HepG2 (cell line): ENCODE results near the gene AFF2. TPM values are rescaled to one million over a fixed set of nuclear protein-coding genes. Genes with fewer than 3 reads are reported as not detected.

Experiments used
- ATAC-seq: fragments of 200-7000 bp; cut with Tn5 transposase; 3 replicates; pipeline ENCODE4 v1.9.1; 2020; ENCODE audit warnings: mild to moderate bottlenecking, moderate library complexity
- BruUV-seq: library from RNA; stranded (reverse); fragments of 400-500 nt; replicated peaks from 2 replicates; lab custom pipeline; 2021; lab: Mats Ljungman, UMichigan
- CTCF ChIA-PET: fragments of 300-600 bp; formaldehyde crosslinking; extraction: SDS; loops from one replicate; lab custom pipeline; 2021; ENCODE audit warnings: low total read pairs, inconsistent platforms, low intra/inter-chr PET ratio; lab: Yijun Ruan, JAX
- POLR2A ChIA-PET: fragments of 350-600 bp; sonication (Branson Sonifier 250); formaldehyde crosslinking; loops from one replicate; lab custom pipeline; 2020; ENCODE audit warnings: antibody characterized with exemption, inconsistent platforms; lab: Yijun Ruan, JAX
- DNase-seq: peaks from one replicate; pipeline ENCODE4 v3.0.0-alpha.2; 2015; ENCODE audit warnings: low spot score
- FAIRE-seq: peaks from 3 replicates; lab custom pipeline; 2011; peaks lifted over from hg19 to GRCh38; lab: Jason Lieb, UNC
- H2AFZ ChIP-seq: one replicate; pipeline ENCODE4 v1.6.1; 2011; ENCODE audit warnings: low read length, inconsistent platforms
- H3K27ac ChIP-seq: fragments of 300-600 bp; 3 replicates; pipeline ENCODE4 v1.8.0; 2011; ENCODE audit warnings: mixed run types, mild to moderate bottlenecking, mixed read lengths, low read length, inconsistent platforms; ENCODE audit not compliant: insufficient read depth; ENCODE audit errors: extremely low read length
- H3K27me3 ChIP-seq, 2 experiments: fragments of 200-600 bp in 1 of 2; 2 replicates in 1 of 2; 3 replicates in 1 of 2; pipeline versions ENCODE4 v1.6.0 to v1.8.0; 2011; ENCODE audit warnings: low read length in 2 of 2, mild to moderate bottlenecking in 2 of 2, moderate library complexity in 2 of 2, inconsistent platforms in 1 of 2; ENCODE audit not compliant: insufficient read depth in 2 of 2, control insufficient read depth in 1 of 2
- H3K36me3 ChIP-seq, 2 experiments: fragments of 200-600 bp in 1 of 2; replicated peaks in 1 of 2; 2 replicates in 1 of 2; 3 replicates in 1 of 2; pipeline versions ENCODE4 v1.5.1 to v1.8.0; 2011; ENCODE audit warnings: low read length in 2 of 2, inconsistent platforms in 1 of 2; ENCODE audit not compliant: insufficient read depth in 2 of 2, control insufficient read depth in 1 of 2
- H3K4me1 ChIP-seq: 2 replicates; pipeline ENCODE4 v1.5.1; 2012; ENCODE audit warnings: low read length, inconsistent platforms; ENCODE audit not compliant: insufficient read depth
- H3K4me2 ChIP-seq: 2 replicates; pipeline ENCODE4 v1.6.0; 2011; ENCODE audit warnings: low read depth, low read length, inconsistent platforms
- H3K4me3 ChIP-seq, 3 experiments: fragments of 200-600 bp in 1 of 3; sonication (generic), shearing (Covaris generic) in 1 of 3; replicated peaks in 1 of 3; 2 replicates each; pipeline ENCODE4 v1.5.1; 2011 to 2016; ENCODE audit warnings: low read length in 3 of 3, inconsistent platforms in 2 of 3, low read depth in 2 of 3, mild to moderate bottlenecking in 2 of 3, control low read depth in 1 of 3, mixed read lengths in 1 of 3; ENCODE audit not compliant: insufficient read depth in 1 of 3
- H3K79me2 ChIP-seq: one replicate; pipeline ENCODE4 v1.6.1; 2011; ENCODE audit warnings: low read length, inconsistent platforms; ENCODE audit not compliant: insufficient read depth
- H3K9ac ChIP-seq: 2 replicates; pipeline ENCODE4 v1.6.0; 2011; ENCODE audit warnings: mild to moderate bottlenecking, low read depth, low read length, inconsistent platforms; ENCODE audit not compliant: insufficient read depth
- H3K9me3 ChIP-seq: 2 replicates; pipeline ENCODE4 v1.5.1; 2012; ENCODE audit warnings: mild to moderate bottlenecking, low read length
- H4K20me1 ChIP-seq: 2 replicates; pipeline ENCODE4 v1.6.0; 2011; ENCODE audit warnings: inconsistent platforms, mild to moderate bottlenecking, low read length, moderate library complexity; ENCODE audit not compliant: insufficient read depth
- ATRX ChIP-seq: sonication (generic); formaldehyde crosslinking; IDR thresholded peaks from 2 replicates; pipeline ENCODE4 v1.4.0; 2020; ENCODE audit warnings: missing genetic modification reagents, borderline replicate concordance
- IRF2 ChIP-seq: IDR thresholded peaks from 2 replicates; pipeline ENCODE4 v1.6.1; 2018; ENCODE audit warnings: missing genetic modification reagents, missing compliant biosample characterization
- KDM5B ChIP-seq: sonication (generic); formaldehyde crosslinking; IDR thresholded peaks from 2 replicates; pipeline ENCODE4 v1.4.0; 2020; ENCODE audit warnings: missing genetic modification reagents, mild to moderate bottlenecking, borderline replicate concordance
- KLF9 ChIP-seq: IDR thresholded peaks from 2 replicates; pipeline ENCODE4 v1.6.1; 2016; ENCODE audit warnings: low read depth
- PTBP1 ChIP-seq: fragments of 200-400 bp; formaldehyde crosslinking; IDR thresholded peaks from 2 replicates; pipeline ENCODE4 v1.6.1; 2018; ENCODE audit warnings: low read length, low read depth; ENCODE audit not compliant: poor library complexity, severe bottlenecking
- RBAK ChIP-seq: sonication (generic); formaldehyde crosslinking; IDR thresholded peaks from 2 replicates; pipeline ENCODE4 v1.5.1; 2020; ENCODE audit warnings: mild to moderate bottlenecking, missing genetic modification reagents
- SMAD3 ChIP-seq: sonication (generic); formaldehyde crosslinking; IDR thresholded peaks from 2 replicates; pipeline ENCODE4 v1.4.0; 2020; ENCODE audit warnings: missing genetic modification reagents
- SOX13 ChIP-seq, 3 experiments: fragments of 450-650 bp in 1 of 3; sonication (generic) in 1 of 3; formaldehyde crosslinking in 1 of 3; IDR thresholded peaks in 2 of 3; conservative IDR thresholded peaks in 1 of 3; 2 replicates each; pipeline versions ENCODE4 v1.5.0 to v1.6.1; 2016 to 2020; ENCODE audit warnings: antibody characterized with exemption in 1 of 3, mild to moderate bottlenecking in 1 of 3, missing compliant biosample characterization in 1 of 3, missing genetic modification reagents in 1 of 3, moderate library complexity in 1 of 3
- ZKSCAN1 ChIP-seq: fragments of 150-350 bp; IDR thresholded peaks from 2 replicates; pipeline ENCODE4 v1.6.1; 2014; ENCODE audit warnings: low read length
- ZNF282 ChIP-seq: fragments of 450-650 bp; IDR thresholded peaks from 2 replicates; pipeline ENCODE4 v1.6.1; 2018; ENCODE audit not compliant: partially characterized antibody
- ZNF331 ChIP-seq: sonication (generic); formaldehyde crosslinking; IDR thresholded peaks from 2 replicates; pipeline ENCODE4 v1.4.0; 2020; ENCODE audit warnings: missing genetic modification reagents
- WGBS: methylation state at CpG from one replicate; pipeline ENCODE4 v1.1.6; 2017; ENCODE audit warnings: low lambda C conversion rate; 5-methylcytosine and 5-hydroxymethylcytosine counted together
- in situ Hi-C: cut with HindIII; loops from 2 replicates; pipeline ENCODE4 v1.10.0; 2017; ENCODE audit warnings: low pct_unique_long_range_greater_than_20kb; ENCODE audit not compliant: extremely low pct_ligation_motif_present
- intact Hi-C: fragments of 100-400 bp; cut with micrococcal nuclease; formaldehyde crosslinking; loops from one replicate; pipeline ENCODE4 v1.10.0; 2022; ENCODE audit not compliant: unreplicated experiment
- polyA plus RNA-seq, 8 experiments: library from polyadenylated mRNA; depleted of rRNA in 3 of 8; stranded (reverse) in 7 of 8; unstranded in 1 of 8; fragments of >200 nt; fragmentation: Illumina TruSeq in 4 of 8; extraction: Trizol in 4 of 8; gene quantifications; 2 replicates each; pipeline versions ENCODE4 v1.2.1 to v1.2.3, GENCODE V29; 2011 to 2016; ENCODE audit warnings: low read depth in 4 of 8, missing spikeins in 1 of 8, mixed read lengths in 1 of 8; ENCODE audit not compliant: insufficient read depth in 1 of 8
- total RNA-seq, 5 experiments: library from RNA; depleted of rRNA; stranded (reverse); fragments of >200 nt; fragmentation: Illumina TruSeq; extraction: Trizol; gene quantifications; 2 replicates each; pipeline ENCODE4 v1.2.3, GENCODE V29; 2016; ENCODE audit warnings: low read depth in 1 of 5
- TF ChIP-seq, protein P1 (sequence below): sonication (generic); formaldehyde crosslinking; IDR thresholded peaks from 2 replicates; pipeline ENCODE4 v1.4.0; 2020; ENCODE audit warnings: mild to moderate bottlenecking, missing genetic modification reagents
- TF ChIP-seq, protein P2 (sequence below): sonication (generic); formaldehyde crosslinking; IDR thresholded peaks from 2 replicates; pipeline ENCODE4 v1.4.0; 2020; ENCODE audit warnings: mild to moderate bottlenecking, missing genetic modification reagents
- TF ChIP-seq, protein P3 (sequence below), 2 experiments: sonication (generic) in 1 of 2; formaldehyde crosslinking in 1 of 2; IDR thresholded peaks; 2 replicates each; pipeline versions ENCODE4 v1.5.1 to v1.6.1; 2011 to 2020; ENCODE audit warnings: borderline replicate concordance in 1 of 2, low read depth in 1 of 2, low read length in 1 of 2, mild to moderate bottlenecking in 1 of 2, missing genetic modification reagents in 1 of 2, moderate library complexity in 1 of 2
- TF ChIP-seq, protein P4 (sequence below): sonication (generic); formaldehyde crosslinking; conservative IDR thresholded peaks from 2 replicates; pipeline ENCODE4 v1.8.0; 2022; ENCODE audit warnings: low read depth, missing genetic modification reagents

AFF2 gene
- total and polyA plus RNA-seq, 2 of the 13 experiments (the other 11 are each of a cell fraction or from before 2014, with no cell fraction given) = not detected

DNA sequence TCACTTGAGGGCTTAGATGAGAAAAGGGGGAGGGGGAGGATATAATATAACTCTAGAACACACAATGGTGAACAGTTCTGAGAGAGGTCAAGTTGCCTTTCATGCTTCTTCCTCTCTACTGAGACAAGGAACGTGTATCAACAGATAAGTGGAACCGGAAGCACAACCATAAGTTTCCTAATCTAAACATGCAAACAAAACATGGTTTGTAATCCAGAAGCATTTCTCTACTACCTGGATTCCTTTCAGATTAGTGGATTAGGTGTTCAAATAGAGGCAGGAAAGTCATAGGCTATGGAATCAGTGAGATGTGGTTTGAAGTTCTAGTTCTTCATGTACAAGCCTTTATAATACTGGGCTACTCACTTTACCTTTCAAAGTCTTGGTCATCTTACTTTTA is 544.1 kb downstream of the AFF2 start:
- intact Hi-C loops = no loop called here
- POLR2A ChIA-PET = no interaction called here
- FAIRE-seq (no peak), ATAC-seq (no peak), DNase-seq (no peak)
- no peak overlapping the region for H3K9ac ChIP-seq
- H3K4me2 ChIP-seq = no peak overlapping the region
- no peaks in the 10 kb centered on the region for H3K9me3 ChIP-seq
- no peak overlapping the region for H3K27ac ChIP-seq
- TF ChIP-seq IRF2 (CRISPR knock-in tag) = no peak
- no peak for TF ChIP-seq RBAK (CRISPR knock-in tag)
- TF ChIP-seq, protein P1, sequence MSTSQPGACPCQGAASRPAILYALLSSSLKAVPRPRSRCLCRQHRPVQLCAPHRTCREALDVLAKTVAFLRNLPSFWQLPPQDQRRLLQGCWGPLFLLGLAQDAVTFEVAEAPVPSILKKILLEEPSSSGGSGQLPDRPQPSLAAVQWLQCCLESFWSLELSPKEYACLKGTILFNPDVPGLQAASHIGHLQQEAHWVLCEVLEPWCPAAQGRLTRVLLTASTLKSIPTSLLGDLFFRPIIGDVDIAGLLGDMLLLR = no peak
- TF ChIP-seq SMAD3 (CRISPR knock-in tag) = no peak
- TF ChIP-seq PTBP1 = no peak
- no peak for TF ChIP-seq ATRX (CRISPR knock-in tag)
- TF ChIP-seq ZKSCAN1 = no peak
- no peak for TF ChIP-seq ZNF331 (CRISPR knock-in tag)
- TF ChIP-seq ZNF282 = no peak
- TF ChIP-seq, protein P2, sequence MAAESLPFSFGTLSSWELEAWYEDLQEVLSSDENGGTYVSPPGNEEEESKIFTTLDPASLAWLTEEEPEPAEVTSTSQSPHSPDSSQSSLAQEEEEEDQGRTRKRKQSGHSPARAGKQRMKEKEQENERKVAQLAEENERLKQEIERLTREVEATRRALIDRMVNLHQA (CRISPR knock-in tag) = no peak
- TF ChIP-seq KLF9 (CRISPR knock-in tag) = no peak
- TF ChIP-seq, protein P3, sequence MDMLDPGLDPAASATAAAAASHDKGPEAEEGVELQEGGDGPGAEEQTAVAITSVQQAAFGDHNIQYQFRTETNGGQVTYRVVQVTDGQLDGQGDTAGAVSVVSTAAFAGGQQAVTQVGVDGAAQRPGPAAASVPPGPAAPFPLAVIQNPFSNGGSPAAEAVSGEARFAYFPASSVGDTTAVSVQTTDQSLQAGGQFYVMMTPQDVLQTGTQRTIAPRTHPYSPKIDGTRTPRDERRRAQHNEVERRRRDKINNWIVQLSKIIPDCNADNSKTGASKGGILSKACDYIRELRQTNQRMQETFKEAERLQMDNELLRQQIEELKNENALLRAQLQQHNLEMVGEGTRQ (IDR thresholded peaks at IDR 0.05; ENCODE audit: low read depth, low read length) = no peak
- TF ChIP-seq, protein P3 (CRISPR knock-in tag; IDR thresholded peaks at IDR 0.05; ENCODE audit: borderline replicate concordance) = no peak
- no peak for TF ChIP-seq KDM5B (CRISPR knock-in tag)
- TF ChIP-seq SOX13 (IDR thresholded peaks at IDR 0.05) = no peak
- no peak for TF ChIP-seq SOX13 (CRISPR knock-in tag; conservative IDR thresholded peaks at IDR 0.05 in 1 of 2, IDR thresholded peaks at IDR 0.05 in 1 of 2)
- TF ChIP-seq, protein P4, sequence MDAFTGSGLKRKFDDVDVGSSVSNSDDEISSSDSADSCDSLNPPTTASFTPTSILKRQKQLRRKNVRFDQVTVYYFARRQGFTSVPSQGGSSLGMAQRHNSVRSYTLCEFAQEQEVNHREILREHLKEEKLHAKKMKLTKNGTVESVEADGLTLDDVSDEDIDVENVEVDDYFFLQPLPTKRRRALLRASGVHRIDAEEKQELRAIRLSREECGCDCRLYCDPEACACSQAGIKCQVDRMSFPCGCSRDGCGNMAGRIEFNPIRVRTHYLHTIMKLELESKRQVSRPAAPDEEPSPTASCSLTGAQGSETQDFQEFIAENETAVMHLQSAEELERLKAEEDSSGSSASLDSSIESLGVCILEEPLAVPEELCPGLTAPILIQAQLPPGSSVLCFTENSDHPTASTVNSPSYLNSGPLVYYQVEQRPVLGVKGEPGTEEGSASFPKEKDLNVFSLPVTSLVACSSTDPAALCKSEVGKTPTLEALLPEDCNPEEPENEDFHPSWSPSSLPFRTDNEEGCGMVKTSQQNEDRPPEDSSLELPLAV = no peak
- in situ Hi-C loops = no loop called here
- H2AFZ ChIP-seq = no peak overlapping the region
- H4K20me1 ChIP-seq = no peaks in the 10 kb centered on the region
- H3K79me2 ChIP-seq = no peaks in the 10 kb centered on the region
- no peak overlapping the region for H3K4me3 ChIP-seq
- WGBS = 0% methylated on average over 2 of the region's 2 CpGs
- no peaks in the 10 kb centered on the region for H3K4me1 ChIP-seq
- H3K27me3 ChIP-seq = no peaks in the 10 kb centered on the region
- BruUV-seq = no TSS peak
- CTCF ChIA-PET = no interaction called here
- no peaks in the 10 kb centered on the region for H3K36me3 ChIP-seq
